DOHH2 (cell line): ENCODE results near the gene ZNF638.

Source experiments
- H3F3A ChIP-seq: fragments of 200-600 bp; sonication (generic), shearing (Covaris generic); 2 replicates; pipeline ENCODE4 v1.6.0; 2016; ENCODE audit warnings: antibody characterized with exemption, mild to moderate bottlenecking; ENCODE audit not compliant: control insufficient read depth, insufficient read depth
- H3K27ac ChIP-seq: fragments of 200-600 bp; sonication (generic); 2 replicates; pipeline ENCODE4 v1.5.1; 2014; ENCODE audit warnings: low read depth, mild to moderate bottlenecking, low read length, moderate library complexity
- H3K27me3 ChIP-seq: fragments of 200-600 bp; sonication (generic); 2 replicates; pipeline ENCODE4 v1.6.1; 2014; ENCODE audit warnings: mild to moderate bottlenecking, low read length, mixed read lengths; ENCODE audit not compliant: control insufficient read depth
- H3K36me3 ChIP-seq: fragments of 200-600 bp; sonication (generic); 2 replicates; pipeline ENCODE4 v1.6.1; 2014; ENCODE audit warnings: mild to moderate bottlenecking, low read length, moderate library complexity, mixed read lengths; ENCODE audit not compliant: control insufficient read depth
- H3K4me1 ChIP-seq: fragments of 200-600 bp; sonication (generic); 2 replicates; pipeline ENCODE4 v1.6.1; 2014; ENCODE audit warnings: mild to moderate bottlenecking, low read length, mixed read lengths; ENCODE audit not compliant: control insufficient read depth
- H3K4me2 ChIP-seq: fragments of 200-600 bp; sonication (generic); 2 replicates; pipeline ENCODE4 v1.6.0; 2014; ENCODE audit warnings: mild to moderate bottlenecking, low read length, moderate library complexity
- H3K4me3 ChIP-seq: fragments of 200-600 bp; sonication (generic); 2 replicates; pipeline ENCODE4 v1.5.1; 2014; ENCODE audit warnings: mild to moderate bottlenecking, low read length, mixed read lengths
- H3K79me2 ChIP-seq: fragments of 200-600 bp; sonication (generic); 2 replicates; pipeline ENCODE4 v1.6.1; 2014; ENCODE audit warnings: mild to moderate bottlenecking, low read length, mixed read lengths; ENCODE audit not compliant: control insufficient read depth
- H3K9me2 ChIP-seq: fragments of 200-600 bp; sonication (generic); replicated peaks from 2 replicates; pipeline ENCODE4 v1.6.1; 2014; ENCODE audit warnings: mild to moderate bottlenecking, low read length, mixed read lengths; ENCODE audit not compliant: control insufficient read depth
- H3K9me3 ChIP-seq: fragments of 200-600 bp; sonication (generic); 2 replicates; pipeline ENCODE4 v1.6.1; 2014; ENCODE audit warnings: antibody characterized with exemption, low read length, mixed read lengths; ENCODE audit not compliant: control insufficient read depth, insufficient read depth
- H4K20me1 ChIP-seq: fragments of 200-600 bp; sonication (generic); 2 replicates; pipeline ENCODE4 v1.6.0; 2014; ENCODE audit warnings: low read depth, mild to moderate bottlenecking, antibody characterized with exemption, low read length, moderate library complexity; ENCODE audit not compliant: control insufficient read depth, insufficient read depth
- EZH2phosphoT487 ChIP-seq: fragments of 200-600 bp; sonication (generic); IDR thresholded peaks from 2 replicates; pipeline ENCODE4 v1.6.1; 2017; ENCODE audit warnings: borderline replicate concordance, mild to moderate bottlenecking, antibody characterized with exemption, low read length, moderate library complexity, mixed read lengths
- TF ChIP-seq, protein P1 (sequence below): fragments of 200-600 bp; sonication (generic); IDR thresholded peaks from one replicate; pipeline ENCODE4 v1.5.1; 2014; ENCODE audit warnings: antibody characterized with exemption, mild to moderate bottlenecking, low read depth, low read length; ENCODE audit not compliant: poor library complexity, severe bottlenecking

Gene ZNF638

DNA sequence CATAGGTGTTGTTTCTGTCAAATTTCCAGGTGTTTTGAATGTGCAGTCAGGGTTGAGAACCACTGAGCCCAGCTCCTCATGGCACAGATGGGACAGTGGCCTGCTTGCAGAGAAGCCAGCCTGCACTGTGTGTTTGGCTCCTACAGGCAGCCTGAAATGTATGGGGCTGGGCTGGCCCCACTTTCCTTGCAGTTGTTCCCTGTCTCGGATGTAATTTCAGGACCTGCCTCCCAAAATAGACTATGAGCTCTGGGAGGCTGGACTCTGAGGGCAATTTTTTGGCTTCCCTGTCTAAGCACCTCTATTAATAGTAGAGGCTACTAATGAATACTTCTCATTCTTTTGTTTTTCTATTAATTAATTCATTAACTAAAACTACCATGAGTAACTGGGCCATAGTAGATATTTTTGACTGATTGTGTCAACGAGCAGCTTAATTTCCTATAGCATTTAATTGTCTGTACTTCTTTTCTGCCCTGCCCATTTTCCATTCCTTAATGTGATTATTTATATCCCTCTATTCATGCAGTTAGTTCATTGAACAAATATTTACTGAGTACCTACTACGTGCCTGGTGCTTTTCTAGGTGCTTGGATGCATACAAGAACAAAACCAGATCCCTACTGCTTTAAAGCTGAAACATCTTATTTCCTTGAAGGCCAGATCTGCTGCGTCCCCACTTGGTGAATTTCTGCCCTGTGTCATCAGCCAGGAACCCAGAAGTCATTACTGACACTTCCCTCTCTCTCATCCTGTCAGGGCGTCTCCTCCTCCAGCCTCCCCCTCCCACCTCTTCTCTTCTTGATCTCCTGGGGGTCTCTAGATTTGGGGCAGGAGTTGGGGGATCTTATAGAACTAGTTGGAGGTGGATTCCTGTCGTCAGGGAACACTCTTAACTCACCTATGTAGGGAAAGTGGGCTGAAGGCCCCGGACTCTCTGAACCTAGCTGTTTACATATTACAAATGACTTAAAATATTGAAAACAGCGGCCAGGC lies 138.1 kb downstream of the ZNF638 start:
- H3K27me3 ChIP-seq, result peaks cover 35% of the 10 kb centered on the region
- no peaks in the 10 kb centered on the region for H3K9me3 ChIP-seq
- no peak overlapping the region for H3K4me3 ChIP-seq
- H3K4me1 ChIP-seq, result no peaks in the 10 kb centered on the region
- no peaks in the 10 kb centered on the region for H3F3A ChIP-seq
- no peaks in the 10 kb centered on the region for H3K9me2 ChIP-seq
- no peaks in the 10 kb centered on the region for H3K36me3 ChIP-seq
- H3K27ac ChIP-seq, result no peak overlapping the region
- no peak overlapping the region for H3K4me2 ChIP-seq
- no peak for TF ChIP-seq EZH2phosphoT487
- H4K20me1 ChIP-seq, result no peaks in the 10 kb centered on the region
- no peaks in the 10 kb centered on the region for H3K79me2 ChIP-seq

DNA sequence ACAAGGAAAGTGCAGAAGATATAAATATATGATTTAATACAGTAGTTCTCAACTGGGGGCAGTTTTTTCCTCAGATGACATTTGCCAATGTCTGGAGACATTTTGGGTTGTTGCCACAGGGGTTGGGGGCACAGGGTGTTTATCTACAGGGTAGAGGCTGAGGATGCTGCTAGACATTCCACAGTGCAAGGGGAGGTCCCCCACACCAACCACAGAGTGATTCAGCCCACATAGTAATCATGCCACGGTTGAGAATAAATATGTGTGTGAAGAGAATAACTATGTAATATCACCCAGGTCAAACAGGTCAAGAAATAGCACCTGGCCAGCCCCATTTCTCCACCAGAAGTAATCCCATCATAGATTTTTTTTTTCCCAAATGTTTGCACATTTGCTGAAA lies 139.7 kb downstream of the ZNF638 start:
- H3K4me1 ChIP-seq, result no peaks in the 10 kb centered on the region
- no peaks in the 10 kb centered on the region for H3K9me3 ChIP-seq
- H3K79me2 ChIP-seq, result no peaks in the 10 kb centered on the region
- peaks cover 35% of the 10 kb centered on the region for H3K27me3 ChIP-seq
- no peak overlapping the region for H3K4me3 ChIP-seq
- no peak overlapping the region for H3K27ac ChIP-seq
- H3F3A ChIP-seq, result no peaks in the 10 kb centered on the region
- H3K4me2 ChIP-seq, result no peak overlapping the region
- no peaks in the 10 kb centered on the region for H4K20me1 ChIP-seq
- no peaks in the 10 kb centered on the region for H3K9me2 ChIP-seq
- no peaks in the 10 kb centered on the region for H3K36me3 ChIP-seq
- no peak for TF ChIP-seq EZH2phosphoT487
- TF ChIP-seq, protein P1, sequence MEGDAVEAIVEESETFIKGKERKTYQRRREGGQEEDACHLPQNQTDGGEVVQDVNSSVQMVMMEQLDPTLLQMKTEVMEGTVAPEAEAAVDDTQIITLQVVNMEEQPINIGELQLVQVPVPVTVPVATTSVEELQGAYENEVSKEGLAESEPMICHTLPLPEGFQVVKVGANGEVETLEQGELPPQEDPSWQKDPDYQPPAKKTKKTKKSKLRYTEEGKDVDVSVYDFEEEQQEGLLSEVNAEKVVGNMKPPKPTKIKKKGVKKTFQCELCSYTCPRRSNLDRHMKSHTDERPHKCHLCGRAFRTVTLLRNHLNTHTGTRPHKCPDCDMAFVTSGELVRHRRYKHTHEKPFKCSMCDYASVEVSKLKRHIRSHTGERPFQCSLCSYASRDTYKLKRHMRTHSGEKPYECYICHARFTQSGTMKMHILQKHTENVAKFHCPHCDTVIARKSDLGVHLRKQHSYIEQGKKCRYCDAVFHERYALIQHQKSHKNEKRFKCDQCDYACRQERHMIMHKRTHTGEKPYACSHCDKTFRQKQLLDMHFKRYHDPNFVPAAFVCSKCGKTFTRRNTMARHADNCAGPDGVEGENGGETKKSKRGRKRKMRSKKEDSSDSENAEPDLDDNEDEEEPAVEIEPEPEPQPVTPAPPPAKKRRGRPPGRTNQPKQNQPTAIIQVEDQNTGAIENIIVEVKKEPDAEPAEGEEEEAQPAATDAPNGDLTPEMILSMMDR, result no peak

DNA sequence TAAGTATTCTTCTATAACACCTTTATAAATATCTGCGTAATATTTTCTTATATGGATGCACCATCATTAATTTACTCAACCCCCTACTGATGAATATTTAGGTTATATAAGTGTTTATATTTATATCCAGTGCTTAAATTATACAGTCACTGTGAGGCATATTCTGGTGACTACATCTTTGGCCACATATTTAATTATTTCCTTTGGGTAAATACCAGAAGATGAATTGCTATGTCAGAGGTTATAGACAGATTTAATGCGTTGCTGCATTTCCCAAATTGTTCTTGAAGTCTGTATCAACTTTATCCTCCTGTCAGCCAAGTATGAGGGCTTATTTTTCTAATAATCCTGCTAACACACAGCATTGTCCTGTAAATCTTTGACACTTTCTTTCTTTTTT lies 140.4 kb downstream of the ZNF638 start:
- Histone ChIP-seq H3F3A (no peaks in the 10 kb centered on the region), H3K79me2 (no peaks in the 10 kb centered on the region), H4K20me1 (no peaks in the 10 kb centered on the region), H3K36me3 (no peaks in the 10 kb centered on the region), H3K27ac (no peak overlapping the region), H3K9me2 (no peaks in the 10 kb centered on the region), H3K9me3 (no peaks in the 10 kb centered on the region), H3K4me3 (no peak overlapping the region), H3K4me2 (no peak overlapping the region), H3K27me3 (peaks cover 28% of the 10 kb centered on the region), H3K4me1 (peaks cover 7% of the 10 kb centered on the region)
- no peak for TF ChIP-seq EZH2phosphoT487
- TF ChIP-seq, protein P1, result no peak

DNA sequence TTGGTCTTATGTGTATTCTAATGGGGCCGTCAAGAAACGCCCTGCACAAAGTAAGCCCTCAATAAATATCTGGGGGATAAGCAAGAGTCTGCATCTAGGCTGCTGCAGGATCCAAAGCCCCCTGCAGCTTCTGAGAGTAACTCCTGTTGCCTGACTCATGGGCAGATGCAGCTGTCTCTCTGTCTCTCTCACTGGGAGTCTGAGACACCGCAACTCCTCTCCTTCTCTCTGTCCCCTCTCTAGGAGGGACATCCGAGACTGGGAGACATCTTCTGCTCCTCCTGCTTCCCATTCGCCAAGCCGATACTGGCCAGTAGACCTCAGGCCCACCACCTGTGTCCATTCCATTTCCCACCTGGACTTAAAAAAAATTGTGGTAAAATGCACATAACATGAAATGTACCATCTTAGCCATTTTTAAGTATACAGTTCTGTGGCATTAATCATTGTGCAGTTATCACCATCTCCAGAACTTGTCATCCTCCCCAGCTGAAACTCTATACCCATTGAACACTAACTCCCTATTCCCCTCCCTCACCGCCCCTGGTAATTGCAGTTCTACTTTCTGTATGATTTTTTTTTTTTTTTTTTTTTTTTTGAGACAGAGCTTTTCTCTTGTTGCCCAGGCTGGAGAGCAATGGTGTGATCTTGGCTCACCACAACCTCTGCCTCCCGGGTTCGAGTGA lies 141.9 kb downstream of the ZNF638 start:
- Histone ChIP-seq H3K4me1 (peaks cover 22% of the 10 kb centered on the region), H4K20me1 (no peaks in the 10 kb centered on the region), H3K9me3 (no peaks in the 10 kb centered on the region), H3K79me2 (no peaks in the 10 kb centered on the region), H3K36me3 (no peaks in the 10 kb centered on the region), H3K4me3 (no peak overlapping the region), H3K9me2 (no peaks in the 10 kb centered on the region), H3K27ac (no peak overlapping the region), H3F3A (no peaks in the 10 kb centered on the region), H3K27me3 (peaks cover 14% of the 10 kb centered on the region), H3K4me2 (no peak overlapping the region)
- TF ChIP-seq, protein P1, result no peak
- no peak for TF ChIP-seq EZH2phosphoT487
